NCI-H510A treated with DMSO at 0.1 percent for 48 hours (cell line): ENCODE data around the gene HLA-DQB1.
"Not testable (repeated sequence)": the region's sequence is repeated elsewhere in the genome, so short reads cannot be mapped to it uniquely, and the experiment has no call there.

Experiments used
- DNase-seq: peaks from one replicate; lab custom pipeline; 2025; lab: John Stamatoyannopoulos, UW

The HLA-DQB1 gene

DNA sequence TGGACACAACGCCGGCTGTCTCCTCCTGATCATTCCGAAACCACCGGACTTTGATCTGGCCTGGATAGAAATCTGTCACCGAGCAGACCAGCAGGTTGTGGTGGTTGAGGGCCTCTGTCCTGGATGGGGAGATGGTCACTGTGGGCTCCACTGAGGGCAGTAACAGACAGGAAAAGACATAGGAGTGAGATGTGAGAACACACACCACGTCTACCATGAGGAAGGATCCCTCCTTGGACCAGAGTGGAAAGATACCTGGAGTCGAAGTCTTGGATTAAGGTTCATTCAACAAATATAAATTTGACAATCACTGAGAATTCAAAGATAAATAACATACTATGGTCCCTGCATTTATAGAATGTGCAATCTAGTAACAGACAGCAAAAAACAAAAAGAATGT is 4.4 kb downstream of the HLA-DQB1 start:
- no peak for DNase-seq

DNA sequence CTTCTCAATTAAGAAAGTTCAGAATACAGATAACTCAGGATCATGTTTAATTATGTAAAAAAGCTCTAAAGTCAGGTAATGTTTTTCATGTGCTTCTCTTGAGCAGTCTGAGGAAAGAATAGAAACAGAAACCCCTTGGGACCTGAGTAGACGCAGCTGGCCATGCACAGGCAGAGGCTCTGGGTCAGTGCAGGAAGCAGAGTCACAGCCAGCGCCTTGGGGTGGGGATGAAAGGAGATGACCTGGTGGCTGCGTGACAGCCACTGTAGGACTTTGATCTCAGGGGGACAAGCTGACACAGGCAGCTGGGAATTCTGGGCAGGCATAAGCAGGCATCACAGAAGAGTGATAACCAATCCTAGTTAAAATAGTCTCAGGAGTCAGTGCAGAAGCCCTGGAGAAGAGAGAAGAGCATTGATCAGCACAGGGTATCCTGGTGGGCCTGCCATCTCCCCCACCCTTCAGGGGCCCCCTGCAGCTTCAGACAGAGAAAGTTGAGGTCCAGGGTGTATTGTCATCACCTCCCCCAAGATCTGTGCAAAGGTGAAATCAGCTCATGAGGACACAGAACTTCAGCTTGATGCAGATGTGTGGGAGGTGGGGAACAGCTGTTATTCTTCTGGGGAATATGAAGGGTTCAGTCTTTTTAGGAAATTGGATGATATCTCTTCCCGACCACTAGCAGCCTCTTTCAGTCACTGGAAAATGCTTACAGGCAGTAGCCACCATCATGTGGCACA is 6.4 kb downstream of the HLA-DQB1 start:
- DNase-seq, result no peak

DNA sequence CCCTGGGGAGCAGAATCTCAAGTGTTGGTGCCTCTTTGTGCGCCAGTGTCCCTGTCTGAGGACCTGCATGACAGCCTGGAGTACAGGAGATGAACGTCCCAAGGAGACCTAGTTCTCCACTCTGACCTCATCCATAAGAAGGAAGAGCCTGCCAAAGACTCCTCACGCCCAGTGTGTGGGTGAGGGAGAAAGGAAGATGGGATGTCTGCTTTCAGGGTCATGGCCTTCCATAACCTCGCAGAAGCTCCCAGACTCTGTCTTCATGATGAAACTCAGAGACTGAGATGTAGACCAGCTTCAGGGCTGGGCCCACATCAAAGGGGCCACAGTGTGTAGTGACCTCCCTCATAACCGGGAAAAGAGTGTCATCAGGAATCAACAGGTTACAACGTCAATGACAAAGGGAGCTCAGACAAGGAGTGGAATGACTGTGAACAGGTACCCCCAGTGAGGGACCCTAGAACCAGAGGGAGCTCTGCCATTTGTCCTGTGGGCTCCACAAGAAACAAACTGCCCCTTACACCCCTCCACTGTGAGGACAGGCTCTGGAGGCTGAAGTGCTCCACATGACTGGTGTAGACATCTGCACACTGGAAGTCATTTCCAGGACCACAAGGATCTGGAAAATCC is 8.1 kb downstream of the HLA-DQB1 start:
- no peak for DNase-seq

DNA sequence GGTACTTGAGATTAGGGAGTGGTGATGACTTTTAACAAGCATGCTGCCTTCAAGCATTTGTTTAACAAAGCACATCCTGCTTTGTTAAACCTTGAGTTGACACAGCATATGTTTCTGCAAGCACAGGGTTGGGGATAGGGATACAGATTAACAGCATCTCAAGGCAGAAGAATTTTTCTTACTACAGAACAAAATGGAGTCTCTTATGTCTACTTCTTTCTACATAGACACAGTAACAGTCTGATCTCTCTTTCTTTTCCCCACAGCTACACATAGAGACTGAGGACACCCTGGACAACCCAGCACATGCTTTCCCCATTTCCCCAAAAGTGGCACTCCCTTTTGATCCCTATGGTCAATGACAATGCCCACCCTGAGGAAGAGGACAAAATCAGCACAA is 8.6 kb downstream of the HLA-DQB1 start:
- DNase-seq, result not testable (repeated sequence)

DNA sequence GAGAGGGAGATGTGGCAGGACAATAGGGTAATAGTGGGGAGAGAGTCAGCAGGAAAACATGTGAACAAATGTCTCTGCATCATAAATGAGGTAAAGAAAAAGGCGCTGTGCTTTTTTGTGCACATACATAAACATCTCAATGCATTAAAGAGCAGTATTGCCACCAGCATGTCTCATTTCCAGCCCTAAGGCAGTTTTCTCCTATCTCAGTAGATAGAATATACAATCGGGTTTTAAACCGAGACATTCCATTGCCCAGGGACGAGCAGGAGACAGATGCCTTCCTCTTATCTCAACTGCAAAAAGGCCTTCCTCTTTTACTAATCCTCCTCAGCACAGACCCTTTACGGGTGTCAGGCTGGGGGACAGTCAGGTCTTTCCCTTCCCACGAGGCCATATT is 9.1 kb downstream of the HLA-DQB1 start:
- DNase-seq, result not testable (repeated sequence)

DNA sequence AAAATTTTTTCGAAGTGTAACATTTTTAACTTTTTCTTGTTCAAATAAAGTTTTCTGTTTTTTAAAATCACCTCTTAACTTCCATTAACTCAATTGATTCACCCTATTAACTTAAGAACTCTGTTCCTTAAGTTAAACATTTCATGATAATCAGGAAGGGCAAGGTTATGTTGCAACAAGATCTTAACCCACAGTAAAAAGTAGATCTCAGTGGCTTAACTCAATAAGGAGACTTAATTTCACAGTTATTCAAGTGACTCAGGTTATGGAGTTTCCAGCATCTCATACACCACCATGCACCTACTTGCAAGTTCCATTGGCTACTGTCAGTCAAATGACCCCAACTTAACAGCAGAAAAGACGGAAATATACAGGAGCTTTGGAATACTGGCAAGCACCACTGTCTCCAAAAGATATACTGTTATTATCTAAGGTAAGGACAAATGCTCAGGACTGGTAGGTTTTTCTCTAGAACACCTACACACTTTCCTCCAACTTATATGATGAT is 11.2 kb downstream of the HLA-DQB1 start:
- DNase-seq, result no peak

DNA sequence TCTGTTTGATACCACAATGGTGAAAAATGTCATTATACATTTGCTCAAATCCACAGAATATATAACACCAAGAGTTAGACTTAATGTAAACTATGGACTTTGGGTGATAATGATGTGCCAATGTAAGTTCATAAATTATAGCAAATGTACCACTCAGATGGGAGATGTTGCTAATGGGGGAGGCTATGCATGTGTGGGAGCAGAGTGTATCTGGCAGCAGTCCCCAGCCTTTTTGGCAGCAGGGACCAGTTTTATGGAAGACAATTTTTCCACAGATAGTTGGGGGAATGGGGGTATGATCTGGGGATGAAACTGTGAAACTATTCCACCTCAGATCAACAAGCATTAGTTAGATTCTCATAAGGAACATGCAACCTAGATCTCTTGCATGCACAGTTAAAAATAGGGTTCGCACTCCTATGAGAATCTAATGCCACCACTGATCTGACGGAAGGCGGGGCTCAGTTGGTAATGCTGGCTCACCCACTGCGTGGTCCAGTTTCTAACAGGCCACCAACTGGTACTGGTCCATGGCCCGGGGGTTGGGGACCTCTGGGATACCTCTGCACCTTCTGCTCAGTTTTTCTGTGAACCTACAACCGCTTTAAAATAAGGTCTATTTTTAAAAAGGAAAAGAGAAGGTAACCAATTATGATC is 21.3 kb downstream of the HLA-DQB1 start:
- DNase-seq, result no peak

DNA sequence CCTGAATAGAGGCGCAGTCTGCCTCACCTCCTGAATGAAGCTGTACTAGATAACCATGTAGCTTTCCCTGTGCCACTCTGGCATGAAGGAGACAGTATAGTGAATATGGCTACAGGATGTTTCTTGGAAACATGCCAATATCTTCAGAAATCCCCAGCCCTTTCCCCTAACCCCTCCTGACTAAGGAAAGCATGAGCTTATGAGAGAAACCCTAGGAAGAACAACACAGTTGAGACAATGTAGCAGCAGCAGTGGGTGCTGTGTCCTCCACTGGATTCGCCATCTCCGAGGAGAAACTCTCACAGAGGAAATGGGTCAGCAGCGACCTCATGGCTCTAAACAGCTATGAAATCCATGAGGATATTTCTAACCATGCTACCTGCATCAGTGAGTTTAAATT is 22.6 kb downstream of the HLA-DQB1 start:
- DNase-seq, result no peak

DNA sequence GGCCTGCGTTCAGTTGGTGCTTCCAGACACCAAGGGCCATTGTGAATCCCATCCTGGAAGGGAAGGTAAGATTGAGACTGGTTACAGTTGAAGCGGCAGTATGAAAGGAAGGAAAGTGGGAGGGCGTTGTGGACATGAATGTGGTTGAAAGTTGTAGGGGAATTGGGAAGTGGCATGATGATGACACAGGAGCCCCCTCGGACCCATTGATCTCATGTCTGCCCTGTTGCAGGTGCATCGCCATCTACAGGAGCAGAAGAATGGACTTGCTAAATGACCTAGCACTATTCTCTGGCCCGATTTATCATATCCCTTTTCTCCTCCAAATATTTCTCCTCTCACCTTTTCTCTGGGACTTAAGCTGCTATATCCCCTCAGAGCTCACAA is 23.7 kb downstream of the HLA-DQB1 start:
- no peak for DNase-seq

DNA sequence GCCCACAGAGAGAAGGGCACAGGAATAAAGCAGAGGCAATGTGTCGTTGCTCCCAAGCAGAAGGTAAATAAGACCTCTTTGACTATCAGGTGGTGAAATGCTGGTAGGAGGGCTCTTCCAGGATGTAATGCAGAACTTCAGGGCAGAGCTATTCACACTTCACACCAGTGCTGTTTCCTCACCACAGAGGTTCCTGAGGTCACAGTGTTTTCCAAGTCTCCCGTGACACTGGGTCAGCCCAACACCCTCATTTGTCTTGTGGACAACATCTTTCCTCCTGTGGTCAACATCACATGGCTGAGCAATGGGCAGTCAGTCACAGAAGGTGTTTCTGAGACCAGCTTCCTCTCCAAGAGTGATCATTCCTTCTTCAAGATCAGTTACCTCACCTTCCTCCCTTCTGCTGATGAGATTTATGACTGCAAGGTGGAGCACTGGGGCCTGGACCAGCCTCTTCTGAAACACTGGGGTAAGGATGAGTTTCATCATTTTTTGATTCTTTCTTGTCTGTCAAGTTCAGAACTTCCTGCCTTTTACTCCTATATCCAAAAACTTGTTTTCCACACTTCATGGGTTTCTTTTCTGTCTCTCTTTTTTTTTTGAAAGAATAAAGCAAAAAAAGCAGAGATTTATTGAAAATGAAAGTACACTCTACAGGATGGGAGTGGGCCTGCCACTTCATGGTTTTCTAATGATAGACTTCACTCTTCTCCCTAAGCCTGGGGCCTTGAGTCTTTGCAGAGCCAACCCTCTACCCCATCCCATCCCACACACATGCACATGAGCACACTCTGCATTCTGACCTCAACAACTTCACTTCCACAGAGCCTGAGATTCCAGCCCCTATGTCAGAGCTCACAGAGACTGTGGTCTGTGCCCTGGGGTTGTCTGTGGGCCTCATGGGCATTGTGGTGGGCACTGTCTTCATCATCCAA is 24.4 kb downstream of the HLA-DQB1 start:
- not testable (repeated sequence) for DNase-seq

DNA sequence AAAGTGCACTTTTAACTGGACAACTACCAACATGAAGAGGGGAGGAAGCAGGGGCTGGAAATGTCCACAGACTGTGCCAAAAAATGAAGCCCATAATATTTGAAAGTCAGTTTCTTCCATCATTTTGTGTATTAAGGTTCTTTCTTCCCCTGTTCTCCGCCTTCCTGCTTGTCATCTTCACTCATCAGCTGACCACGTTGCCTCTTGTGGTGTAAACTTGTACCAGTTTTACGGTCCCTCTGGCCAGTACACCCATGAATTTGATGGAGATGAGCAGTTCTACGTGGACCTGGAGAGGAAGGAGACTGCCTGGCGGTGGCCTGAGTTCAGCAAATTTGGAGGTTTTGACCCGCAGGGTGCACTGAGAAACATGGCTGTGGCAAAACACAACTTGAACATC is 25.3 kb downstream of the HLA-DQB1 start:
- no peak for DNase-seq

DNA sequence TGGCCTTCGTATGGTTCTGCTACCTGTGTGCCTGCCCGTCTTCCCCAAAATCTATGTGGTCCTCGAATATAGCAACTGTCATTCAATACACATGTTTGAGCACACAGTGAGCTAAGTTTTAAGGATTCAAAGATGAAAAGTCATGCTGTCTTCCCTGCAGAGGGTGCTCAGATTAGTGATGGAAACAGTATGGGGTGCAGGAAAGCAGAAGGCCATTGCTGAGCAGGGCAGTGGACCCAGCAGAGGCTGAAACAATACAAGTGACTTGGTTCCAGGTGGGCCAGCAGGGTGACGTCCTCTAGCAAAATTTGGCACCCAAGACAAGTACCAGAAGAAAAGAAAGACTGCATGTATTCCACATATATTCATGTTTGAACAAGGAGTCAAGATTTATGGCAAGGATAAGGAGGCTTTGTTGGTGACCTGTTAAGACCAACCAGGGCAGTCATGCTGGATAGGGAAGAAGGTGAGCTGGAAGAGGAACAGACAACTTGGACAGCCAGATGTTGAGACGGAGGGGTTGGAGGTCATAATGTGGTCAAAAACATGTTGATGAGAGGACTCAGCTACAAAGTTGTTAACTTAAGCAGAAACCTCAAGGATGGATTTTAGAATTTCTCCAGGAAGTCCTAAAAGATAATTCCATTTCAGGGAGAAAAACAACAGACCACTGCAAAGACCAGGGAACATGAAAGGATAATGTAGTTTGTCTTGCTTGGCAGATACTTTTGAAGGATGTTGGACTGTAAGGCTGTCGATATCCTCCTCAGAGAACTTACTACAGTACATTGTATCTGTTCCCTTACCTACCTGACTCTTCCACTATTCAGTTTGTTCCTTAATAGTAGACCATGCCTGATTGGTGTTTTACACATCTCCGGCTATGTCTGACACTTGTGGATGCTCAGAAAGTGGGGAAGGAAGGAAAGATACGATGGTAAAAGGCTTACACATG is 26.7 kb downstream of the HLA-DQB1 start:
- no peak for DNase-seq

DNA sequence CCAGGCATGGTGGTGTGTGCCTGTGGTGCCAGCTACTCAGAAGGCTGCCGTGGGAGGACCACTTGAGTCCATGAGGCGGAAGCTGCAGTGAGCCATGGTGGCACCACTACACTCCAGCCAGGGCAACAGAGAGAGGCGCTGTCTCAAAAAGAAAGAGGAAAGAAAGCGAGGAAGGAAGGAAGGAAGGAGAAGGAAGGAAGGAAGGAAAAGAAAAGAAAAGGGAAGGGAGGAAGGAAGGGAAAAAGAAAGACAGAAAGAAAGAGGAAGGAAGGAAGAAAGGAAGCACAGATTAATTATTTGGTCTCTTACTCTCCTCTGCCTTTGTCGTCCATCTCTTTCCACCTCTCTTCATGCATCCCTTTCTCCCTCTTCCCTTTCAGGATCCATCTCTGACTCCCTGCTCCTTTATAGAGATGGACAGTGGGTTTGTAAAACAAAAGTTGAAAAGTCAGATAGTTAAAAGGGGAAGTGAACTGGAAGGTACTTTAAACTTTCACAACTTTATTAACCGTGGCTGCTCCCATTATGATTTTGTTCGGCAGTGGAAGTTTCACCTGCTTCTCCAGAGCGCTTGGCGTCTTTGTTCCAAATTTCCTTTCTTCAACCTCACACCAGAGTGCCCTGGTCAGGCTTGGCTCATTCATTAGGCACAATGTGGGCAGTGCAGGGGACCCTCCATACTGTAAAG is 27.8 kb downstream of the HLA-DQB1 start:
- no peak for DNase-seq

DNA sequence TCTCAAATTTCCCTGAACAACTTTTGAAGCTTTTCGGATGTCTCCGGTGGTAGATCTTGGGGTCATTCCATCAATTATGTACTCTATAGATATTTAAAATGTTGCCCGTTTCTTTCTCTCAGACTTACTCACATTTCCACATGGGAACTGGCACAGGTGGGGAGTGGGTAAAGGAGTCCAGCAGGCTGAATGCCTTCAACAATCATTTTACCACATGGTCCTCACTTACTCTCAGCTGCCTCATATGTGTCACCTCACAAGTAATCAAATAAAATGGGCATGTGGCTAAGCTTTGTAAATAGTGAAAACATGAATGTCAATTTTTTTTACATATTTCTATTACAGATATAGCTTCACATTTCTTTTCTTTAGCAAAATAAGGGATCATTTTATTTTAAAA is 28.6 kb downstream of the HLA-DQB1 start:
- no peak for DNase-seq

DNA sequence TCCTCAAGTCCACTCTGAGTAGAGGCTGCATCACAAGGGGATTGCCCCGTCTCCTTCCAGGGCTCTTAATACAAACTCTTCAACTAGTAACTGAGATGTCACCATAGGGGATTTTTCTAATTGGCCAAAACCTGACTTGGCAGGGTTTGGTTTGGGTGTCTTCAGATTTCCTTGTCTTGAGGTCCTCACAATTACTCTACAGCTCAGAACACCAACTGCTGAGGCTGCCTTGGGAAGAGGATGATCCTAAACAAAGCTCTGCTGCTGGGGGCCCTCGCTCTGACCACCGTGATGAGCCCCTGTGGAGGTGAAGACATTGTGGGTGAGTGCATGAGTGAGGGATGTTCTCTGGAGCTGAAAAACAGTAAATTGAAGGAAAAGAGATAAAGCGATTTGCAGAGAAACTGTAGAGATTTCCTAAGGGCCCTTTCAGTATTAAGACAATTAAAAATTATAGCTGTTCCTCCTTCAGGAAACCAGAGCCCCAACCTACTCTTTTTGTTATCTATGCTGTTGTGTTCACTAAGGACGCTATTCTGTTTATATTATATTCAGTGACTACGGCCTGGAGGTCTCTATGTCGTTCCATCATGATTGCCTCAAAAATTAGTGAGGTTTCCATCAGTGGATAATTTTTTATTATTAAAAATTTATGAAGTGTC is 29.1 kb downstream of the HLA-DQB1 start, which contains the start of gene HLA-DQA1:
Gene HLA-DQA1 (plus strand): TSS at position 188 of the 662 bp plus-strand sequence. CDS start 53 bp downstream, at position 241.
- no peak for DNase-seq

DNA sequence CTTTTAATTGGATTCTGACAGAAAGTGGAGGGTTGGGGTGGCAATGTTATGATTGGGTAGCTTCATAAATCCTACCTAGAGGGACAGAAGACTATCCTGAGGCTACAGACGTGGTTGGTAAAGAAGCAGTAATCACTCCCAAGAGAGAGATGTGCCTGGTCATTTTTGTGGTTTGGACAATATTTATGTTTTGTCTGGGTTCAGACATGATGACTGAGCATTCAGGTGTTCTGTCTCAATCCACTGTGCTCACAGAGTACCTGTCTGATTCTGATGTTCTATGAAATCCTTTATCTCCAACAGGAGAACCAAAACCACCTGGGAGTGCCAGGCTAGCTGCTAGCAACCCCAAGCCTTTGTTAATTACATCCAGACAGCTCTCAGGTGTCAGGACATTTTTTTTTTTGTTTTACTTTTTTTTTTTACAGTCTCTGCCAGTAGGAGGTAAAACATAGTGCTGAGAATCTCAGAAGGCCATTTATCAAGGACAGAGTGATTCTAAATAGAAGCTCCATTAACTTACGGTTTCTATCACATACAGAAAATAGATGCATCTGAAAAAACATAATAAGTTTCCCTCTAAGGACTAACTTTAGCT is 30.8 kb downstream of the HLA-DQB1 start:
- no peak for DNase-seq

DNA sequence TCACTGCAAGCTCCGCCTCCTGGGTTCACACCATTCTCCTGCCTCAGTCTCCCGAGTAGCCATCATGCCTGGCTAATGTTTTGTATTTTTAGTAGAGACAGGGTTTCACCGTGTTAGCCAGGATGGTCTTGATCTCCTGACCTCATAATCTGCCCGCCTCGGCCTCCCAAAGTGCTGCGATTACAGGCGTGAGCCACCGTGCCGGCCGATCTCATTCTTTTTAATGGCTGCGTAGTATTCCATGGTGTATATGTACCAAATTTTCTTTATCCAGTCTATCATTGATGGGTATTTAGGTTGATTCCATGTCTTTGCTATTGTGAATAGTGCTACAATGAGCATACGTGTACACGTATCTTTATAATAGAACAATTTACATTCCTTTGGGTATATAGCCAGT is 36.7 kb downstream of the HLA-DQB1 start:
- DNase-seq, result not testable (repeated sequence)

DNA sequence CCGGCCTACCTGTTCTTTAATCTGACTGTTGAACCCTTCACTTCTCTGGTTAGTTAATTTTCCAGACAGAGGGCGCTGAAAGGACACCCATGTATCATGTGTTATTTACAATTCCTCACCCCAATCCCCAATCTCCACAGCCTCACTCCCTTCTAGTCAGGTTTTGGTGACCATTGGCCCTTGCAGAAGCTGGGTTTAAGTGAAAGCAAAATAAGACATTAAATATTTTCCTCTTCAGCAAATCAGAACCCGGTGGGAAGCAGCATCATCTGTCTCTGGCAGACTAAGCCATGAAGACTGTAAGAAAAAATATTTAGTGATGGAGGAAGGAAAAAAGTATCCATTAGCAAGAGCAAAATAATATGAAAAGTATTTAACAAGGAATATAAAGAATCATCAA is 38.6 kb downstream of the HLA-DQB1 start:
- DNase-seq, result no peak

DNA sequence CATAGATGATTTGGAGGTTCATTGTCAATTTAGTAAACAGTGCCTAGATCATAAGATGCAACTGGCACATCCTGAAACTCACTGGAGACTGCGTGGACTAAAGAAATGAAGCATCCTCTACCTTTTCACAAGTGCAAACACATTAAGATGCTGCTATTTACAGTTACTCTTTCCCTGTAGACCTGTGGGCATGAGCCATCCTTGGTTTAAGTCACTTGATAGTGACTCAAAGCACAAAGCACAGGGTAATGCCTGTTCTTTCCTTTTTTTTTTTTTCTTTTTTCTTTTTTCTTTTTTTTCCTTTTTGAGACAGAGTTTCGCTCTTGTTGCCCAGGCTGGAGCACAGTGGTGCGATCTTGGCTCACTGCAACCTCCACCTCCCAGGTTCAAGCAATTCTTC is 39.2 kb downstream of the HLA-DQB1 start:
- no peak for DNase-seq
